KOPT-K1 (cell line): ENCODE data around the gene SLC15A5.

ENCODE experiments used
- H3K27ac ChIP-seq: fragments of 200-600 bp; sonication (generic); 2 replicates; pipeline ENCODE4 v1.5.1; 2016; ENCODE audit warnings: antibody characterized with exemption, mild to moderate bottlenecking, low read depth, low read length; ENCODE audit not compliant: poor library complexity, severe bottlenecking
- H3K36me3 ChIP-seq: fragments of 200-600 bp; sonication (generic); 2 replicates; pipeline ENCODE4 v1.5.1; 2017; ENCODE audit warnings: antibody characterized with exemption, mild to moderate bottlenecking, low read length, moderate library complexity; ENCODE audit not compliant: insufficient read depth
- H3K9me3 ChIP-seq: fragments of 200-600 bp; sonication (generic); 2 replicates; pipeline ENCODE4 v1.5.1; 2017; ENCODE audit warnings: antibody characterized with exemption, low read length, mild to moderate bottlenecking; ENCODE audit not compliant: insufficient read depth, poor library complexity, severe bottlenecking

The SLC15A5 gene

DNA sequence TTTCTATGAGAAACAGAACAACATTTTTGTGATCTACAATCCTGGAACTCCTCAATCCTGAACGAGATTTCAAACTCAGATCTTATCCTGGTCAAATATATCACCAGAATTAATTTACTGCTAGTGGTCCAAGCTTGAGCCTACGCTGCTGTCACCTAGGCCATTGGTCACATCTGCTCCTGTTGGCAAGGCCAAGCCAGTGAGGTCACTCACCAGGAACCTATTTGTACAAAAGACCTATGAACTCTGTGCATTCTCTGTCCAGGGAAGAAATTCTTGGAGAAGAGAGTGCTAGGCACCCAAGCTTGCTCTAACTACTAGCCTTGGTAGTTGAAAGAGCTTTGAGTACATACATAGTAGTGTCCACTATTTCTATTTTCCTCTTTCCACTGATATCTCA is 106.1 kb downstream of the SLC15A5 start:
- H3K36me3 ChIP-seq, result no peaks in the 10 kb centered on the region
- H3K27ac ChIP-seq, result no peak overlapping the region

DNA sequence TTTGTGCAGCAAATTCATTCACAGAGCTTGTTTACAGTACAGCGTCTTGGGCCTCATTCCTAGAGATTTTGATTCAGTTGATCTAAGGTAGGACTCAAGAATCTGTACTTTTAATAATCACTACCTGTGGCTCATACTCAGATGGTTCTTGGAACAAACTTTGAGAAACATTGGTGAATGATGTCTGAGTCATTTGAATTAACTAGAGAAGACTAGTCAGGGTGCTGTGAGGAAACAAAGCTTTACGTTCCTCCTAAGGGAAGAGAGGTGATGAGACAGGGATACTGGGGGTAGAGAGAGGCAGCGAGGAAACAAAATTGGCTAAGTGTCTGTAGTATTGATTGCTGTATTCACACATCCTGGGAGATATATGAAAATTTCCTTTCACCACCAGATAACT is 109.4 kb downstream of the SLC15A5 start:
- Histone ChIP-seq H3K27ac (no peak overlapping the region), H3K9me3 (no peaks in the 10 kb centered on the region)

More for the DNA sequence above, 106.1 kb downstream of the SLC15A5 start:
- no peaks in the 10 kb centered on the region for H3K9me3 ChIP-seq

DNA sequence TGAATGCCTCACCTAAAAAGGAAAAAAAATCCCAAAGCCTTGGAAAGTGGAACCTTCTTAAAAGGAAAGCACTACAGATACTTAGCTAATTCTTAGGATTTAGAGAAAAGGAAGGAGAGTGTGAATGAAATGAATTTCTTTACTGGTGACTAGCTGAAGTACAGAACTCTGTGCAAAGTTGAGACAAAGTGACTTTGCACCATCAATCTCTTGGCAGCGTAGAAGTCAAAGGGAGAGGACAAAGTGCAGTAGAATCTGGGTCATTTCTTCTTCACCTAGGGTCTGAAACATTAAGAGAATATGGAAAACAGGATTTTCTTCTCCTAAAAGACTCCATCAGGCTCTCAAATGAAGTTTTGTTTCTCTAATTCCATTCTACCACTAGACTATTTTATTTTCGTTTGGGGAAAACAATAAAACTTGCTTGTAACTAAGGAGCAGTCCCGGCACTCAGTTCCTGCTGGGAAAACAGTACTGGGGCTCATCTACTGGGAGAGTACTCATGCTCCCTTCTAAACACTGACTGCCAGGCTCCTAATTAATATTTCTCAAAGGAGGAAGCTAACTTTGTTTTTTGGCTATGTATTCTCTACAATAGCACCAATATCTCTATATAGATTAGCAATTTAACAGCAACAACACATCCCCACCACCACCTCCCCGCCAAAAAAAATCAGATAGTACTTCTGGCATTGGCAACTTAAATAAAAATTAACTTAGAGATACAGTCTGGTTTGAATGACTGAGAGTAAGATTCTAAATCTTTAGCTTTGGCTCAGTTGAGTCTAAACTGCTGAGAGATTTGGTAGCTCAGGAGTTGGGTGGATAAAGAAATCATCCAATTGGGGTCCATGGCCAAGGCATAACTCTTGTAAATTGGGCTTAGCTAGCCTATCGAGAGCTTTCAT is 110.7 kb downstream of the SLC15A5 start:
- H3K27ac ChIP-seq, result no peak overlapping the region
- H3K36me3 ChIP-seq, result no peaks in the 10 kb centered on the region
- no peaks in the 10 kb centered on the region for H3K9me3 ChIP-seq

More for the DNA sequence above, 109.4 kb downstream of the SLC15A5 start:
- H3K36me3 ChIP-seq, result no peaks in the 10 kb centered on the region

DNA sequence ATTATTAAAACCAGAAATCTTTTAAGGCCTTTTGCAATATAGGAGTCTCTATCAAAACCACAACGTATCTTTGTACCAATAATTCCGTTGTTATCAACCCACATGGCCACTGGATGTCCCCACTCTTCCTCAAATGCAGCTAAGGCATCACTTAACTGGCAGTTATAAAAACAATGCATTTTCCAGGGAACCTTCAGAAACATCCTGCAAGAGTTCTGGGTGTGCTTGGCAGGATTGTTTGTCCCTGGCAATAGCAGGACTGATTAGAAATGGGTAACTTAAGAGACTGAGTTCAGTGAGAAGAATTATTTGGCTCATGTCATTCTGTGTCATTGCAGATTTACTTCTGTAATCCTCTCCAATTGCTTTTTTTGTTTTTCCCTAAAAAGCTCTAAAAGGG is 112.0 kb downstream of the SLC15A5 start:
- Histone ChIP-seq H3K27ac (no peak overlapping the region), H3K9me3 (no peaks in the 10 kb centered on the region), H3K36me3 (no peaks in the 10 kb centered on the region)

DNA sequence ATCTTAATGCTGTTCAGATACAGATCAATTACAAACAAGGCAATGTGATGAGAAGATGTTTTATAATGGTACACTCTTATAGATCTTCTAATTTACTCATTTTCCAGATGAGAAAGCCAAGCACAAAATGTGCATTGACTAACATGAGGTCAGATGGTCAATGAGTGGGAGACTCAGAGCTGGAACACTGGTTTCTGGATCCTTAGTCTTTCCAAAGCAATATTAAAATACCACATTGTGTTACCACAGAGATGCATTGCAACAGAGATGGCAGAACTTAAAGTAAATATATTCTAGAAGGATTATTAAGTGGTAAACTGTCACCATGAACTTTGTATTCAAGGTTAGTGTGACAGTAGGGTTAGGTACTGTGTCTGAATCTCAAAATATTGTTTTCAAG is 113.6 kb downstream of the SLC15A5 start:
- no peaks in the 10 kb centered on the region for H3K9me3 ChIP-seq
- H3K27ac ChIP-seq, result no peak overlapping the region
- no peaks in the 10 kb centered on the region for H3K36me3 ChIP-seq

DNA sequence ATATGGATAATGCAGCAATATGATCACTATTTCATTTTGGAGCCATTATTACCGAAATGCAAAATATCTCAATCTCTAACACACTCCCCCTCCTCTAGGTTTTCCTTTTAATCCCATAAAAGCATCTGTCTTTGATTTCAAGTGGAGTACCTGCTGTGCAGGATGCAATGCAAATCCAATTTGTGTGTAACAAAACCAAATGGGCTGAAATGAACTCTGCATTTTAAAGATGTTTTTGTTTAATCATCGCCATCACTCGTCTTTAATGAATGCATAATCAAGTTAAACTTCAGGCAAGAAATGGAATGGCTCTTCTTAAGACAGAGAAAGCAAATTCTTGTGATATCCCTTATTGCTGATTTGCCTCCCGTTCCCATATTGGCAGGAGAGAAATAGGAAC is 114.3 kb downstream of the SLC15A5 start:
- Histone ChIP-seq H3K9me3 (no peaks in the 10 kb centered on the region), H3K36me3 (no peaks in the 10 kb centered on the region)

DNA sequence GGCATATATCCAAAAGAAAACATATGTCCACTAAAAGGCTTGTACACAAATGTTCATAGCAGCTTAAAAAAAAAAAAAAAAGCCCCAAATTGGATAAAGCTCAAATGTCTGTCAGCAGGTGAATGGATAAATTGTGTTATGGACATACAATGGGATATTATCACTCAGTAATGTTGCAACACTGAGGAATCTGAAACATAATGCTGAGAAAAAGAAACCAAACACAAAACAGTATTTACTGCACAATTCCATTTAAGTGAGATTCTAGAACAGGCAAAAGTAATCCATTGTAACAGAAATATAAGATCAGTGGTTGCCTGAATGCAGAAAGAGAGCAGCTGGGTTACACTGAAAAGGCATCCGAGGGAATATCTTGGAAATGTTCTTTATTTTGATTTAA is 117.9 kb downstream of the SLC15A5 start:
- no peaks in the 10 kb centered on the region for H3K36me3 ChIP-seq
- H3K9me3 ChIP-seq, result no peaks in the 10 kb centered on the region
- no peak overlapping the region for H3K27ac ChIP-seq

More for the DNA sequence above, 114.3 kb downstream of the SLC15A5 start:
- no peak overlapping the region for H3K27ac ChIP-seq

DNA sequence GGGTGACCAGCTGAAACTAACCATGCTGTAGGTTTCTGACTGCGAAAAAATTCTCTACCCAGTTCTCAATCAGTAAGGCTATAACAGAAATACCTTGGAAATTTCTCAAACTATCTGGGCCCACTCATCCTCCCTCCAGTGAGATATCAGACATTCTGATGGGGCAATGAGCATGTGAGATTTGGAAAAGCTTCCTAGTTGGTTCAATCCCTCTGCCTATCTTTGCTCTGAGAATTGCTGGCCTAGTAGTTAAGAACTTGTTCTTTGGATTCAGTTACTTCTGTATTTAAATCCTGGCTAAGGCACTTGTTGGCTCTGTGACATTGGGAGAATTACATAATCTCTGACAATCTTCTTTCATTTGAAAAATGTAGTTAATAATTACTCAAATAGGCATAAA is 119.4 kb downstream of the SLC15A5 start:
- no peaks in the 10 kb centered on the region for H3K9me3 ChIP-seq
- H3K27ac ChIP-seq, result no peak overlapping the region
- no peaks in the 10 kb centered on the region for H3K36me3 ChIP-seq

DNA sequence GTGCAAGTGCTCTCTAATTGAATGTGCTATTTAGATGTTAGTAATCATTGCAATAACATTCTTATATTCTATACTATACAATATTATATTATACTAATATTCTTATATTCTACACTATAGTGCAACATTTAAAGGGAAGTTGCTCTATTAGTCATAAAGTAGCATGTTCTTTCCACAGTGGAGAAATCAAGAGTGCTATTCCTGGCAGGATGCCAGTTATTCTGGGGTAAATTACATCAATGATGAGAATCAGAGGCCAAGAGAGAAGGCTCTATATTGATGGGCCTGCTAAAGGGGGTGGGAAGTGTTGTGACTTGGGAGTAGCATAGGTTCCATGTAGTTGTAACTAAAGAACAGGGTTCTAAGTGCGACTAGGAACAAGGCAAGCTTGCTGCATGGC is 121.5 kb downstream of the SLC15A5 start:
- H3K36me3 ChIP-seq, result no peaks in the 10 kb centered on the region
- H3K27ac ChIP-seq, result no peak overlapping the region
- no peaks in the 10 kb centered on the region for H3K9me3 ChIP-seq

DNA sequence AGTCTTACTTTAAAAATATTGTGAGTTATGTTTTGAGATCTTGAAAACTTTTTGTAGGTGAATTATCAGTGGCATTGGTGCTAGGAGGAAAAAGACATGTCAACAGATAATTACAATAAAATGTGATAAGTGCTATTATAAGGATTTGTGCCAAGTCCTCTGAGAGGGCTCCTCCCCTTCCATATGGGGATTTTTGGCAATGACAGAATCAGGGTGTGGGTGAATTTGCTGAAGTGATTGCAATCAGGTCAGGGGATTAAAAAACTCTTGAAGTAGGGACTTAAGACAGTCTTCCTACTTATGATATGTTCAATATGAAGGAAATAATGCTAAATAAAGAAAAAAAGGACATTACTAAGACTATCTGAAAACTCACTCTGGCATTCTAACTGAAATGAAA is 122.5 kb downstream of the SLC15A5 start:
- Histone ChIP-seq H3K36me3 (no peaks in the 10 kb centered on the region), H3K9me3 (no peaks in the 10 kb centered on the region), H3K27ac (no peak overlapping the region)

DNA sequence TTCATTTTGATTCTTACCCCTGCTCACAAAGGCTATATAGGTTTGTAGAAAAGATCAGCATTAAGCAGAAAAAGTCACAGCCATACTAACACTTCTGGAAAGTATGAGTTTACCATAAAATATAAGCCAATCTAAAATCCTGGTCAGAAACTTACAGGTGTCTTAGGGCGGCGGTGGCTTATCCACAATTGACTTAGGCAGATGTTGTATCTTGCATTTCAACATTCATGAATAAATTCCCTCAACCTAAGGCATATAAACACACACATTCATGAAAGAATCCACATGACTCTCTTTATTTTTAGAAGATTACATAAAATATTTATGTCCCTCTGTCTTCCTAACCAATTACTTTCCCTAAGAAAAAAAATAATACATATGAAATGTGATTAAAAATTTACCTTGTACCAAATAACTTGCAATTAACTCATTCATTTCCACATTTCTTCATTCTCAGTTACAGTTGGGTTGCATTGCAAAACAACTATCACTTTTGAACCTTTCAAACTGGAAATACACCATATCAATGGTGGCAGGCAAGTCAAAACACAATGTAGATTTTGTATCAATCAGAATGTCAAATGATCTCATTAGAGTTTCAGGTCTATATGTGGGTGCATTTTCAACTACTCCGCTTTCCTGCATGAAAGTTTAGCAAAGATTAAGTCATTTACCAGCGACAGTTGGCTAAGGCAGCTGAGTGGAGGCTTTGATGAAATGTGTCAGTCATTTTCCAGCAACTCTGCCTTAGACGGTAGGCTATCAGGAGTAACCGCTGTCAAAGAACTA is 124.4 kb downstream of the SLC15A5 start:
- Histone ChIP-seq H3K9me3 (no peaks in the 10 kb centered on the region), H3K27ac (no peak overlapping the region), H3K36me3 (no peaks in the 10 kb centered on the region)

DNA sequence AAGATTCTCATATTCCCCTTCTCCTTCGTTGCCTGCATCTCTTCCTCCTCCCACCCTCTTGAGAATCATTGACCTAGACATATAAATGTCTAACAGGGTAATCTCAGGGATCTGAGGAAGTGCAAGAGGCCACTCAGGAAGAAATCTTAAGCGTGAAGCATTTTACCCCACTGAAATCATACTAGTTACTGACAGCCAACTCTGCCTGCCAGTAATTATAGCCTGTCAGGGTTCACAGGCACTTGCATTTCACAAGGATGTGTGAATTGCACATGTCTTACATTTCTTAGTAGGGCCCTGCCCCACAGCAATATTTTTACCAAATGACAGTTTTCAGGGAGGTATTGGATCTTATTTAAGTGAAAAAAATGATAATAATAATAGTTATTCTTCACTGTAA is 127.2 kb downstream of the SLC15A5 start:
- H3K36me3 ChIP-seq, result no peaks in the 10 kb centered on the region
- no peak overlapping the region for H3K27ac ChIP-seq
- no peaks in the 10 kb centered on the region for H3K9me3 ChIP-seq

DNA sequence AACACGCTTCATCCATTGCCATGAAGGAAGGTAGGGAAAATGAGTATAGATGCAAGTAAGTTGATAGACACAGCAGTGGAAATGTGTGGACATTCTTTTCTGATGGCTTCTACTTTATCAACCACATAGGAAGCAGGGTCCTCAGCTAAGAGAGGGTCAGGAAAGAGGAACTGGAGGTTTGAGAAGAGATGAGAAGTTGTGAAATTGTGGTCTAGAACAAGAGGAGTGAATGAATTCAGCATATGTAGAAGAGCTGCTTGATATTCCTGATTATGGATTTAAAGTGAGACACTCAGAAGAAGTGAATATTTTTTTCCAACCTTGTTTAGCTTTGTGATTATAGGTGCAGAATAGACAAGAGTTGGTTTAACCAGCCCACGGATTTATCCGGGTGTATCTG is 128.5 kb downstream of the SLC15A5 start:
- Histone ChIP-seq H3K27ac (no peak overlapping the region), H3K9me3 (no peaks in the 10 kb centered on the region), H3K36me3 (no peaks in the 10 kb centered on the region)
